HG03025 (cell line): ENCODE data around the gene CCDC68.
"Not testable (repeated sequence)": the region's sequence is repeated elsewhere in the genome, so short reads cannot be mapped to it uniquely, and the experiment has no call there.

ENCODE experiments used
- ATAC-seq: cut with Tn5 transposase; IDR thresholded peaks from one replicate; pipeline ENCODE4 v1.9.1; 2021; ENCODE audit warnings: mild to moderate bottlenecking, moderate library complexity; ENCODE audit not compliant: unreplicated experiment, low FRiP score

The CCDC68 gene, protein sequence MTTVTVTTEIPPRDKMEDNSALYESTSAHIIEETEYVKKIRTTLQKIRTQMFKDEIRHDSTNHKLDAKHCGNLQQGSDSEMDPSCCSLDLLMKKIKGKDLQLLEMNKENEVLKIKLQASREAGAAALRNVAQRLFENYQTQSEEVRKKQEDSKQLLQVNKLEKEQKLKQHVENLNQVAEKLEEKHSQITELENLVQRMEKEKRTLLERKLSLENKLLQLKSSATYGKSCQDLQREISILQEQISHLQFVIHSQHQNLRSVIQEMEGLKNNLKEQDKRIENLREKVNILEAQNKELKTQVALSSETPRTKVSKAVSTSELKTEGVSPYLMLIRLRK

GRCh38 chr18:54958704-54959625, at the start of gene CCDC68:
Gene CCDC68 (minus strand): TSS chr18:54959461. CDS start chr18:54942791, 16,670 bp downstream.
- no peak for ATAC-seq

GRCh38 chr18:55007602-55008001, 48.3 kb upstream of the CCDC68 start:
- no peak for ATAC-seq

DNA sequence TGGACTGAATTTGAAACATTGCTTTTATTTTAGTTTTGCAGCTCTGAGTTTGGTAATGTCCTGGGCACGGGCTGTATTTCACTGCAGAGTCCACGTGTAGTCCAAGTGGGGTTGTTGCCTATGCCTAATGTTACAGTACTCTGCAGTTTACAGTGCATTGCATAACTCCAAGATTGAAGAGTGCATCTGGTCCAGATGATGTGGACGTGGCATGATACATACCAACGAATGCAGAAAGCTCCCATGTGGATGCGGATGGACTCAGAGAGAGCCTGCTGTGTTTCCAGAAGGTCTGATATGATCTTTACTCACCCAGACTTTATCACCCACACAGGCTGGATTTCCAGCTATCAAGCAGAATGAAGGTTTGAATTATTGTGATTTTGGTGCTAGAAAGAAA, 44.4 kb upstream of the CCDC68 start:
- ATAC-seq: no peak

DNA sequence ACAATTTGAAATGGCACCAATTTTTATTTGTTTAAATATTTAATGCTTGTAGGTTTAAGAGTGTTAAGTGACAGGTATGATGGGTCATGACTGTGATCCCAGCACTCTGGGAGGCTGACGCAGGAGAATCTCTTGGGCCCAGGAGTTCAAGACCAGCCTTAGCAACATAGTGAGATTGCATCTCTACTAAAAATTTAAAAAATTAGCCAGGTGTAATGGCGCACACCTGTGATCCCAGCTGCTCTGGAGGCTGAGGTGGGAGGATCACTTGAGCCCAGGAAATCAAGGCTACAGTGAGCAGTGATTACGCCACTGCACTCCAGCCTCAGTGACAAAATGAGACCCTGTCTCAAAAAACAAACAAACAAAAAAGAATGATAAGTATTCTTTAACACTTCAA, 43.0 kb upstream of the CCDC68 start:
- ATAC-seq: no peak

- no peak for ATAC-seq
Observed at GRCh38 chr18:55001394-55002024, 42.2 kb upstream of the CCDC68 start.

- ATAC-seq: no peak
Observed at GRCh38 chr18:55000529-55000928, 41.3 kb upstream of the CCDC68 start.

DNA sequence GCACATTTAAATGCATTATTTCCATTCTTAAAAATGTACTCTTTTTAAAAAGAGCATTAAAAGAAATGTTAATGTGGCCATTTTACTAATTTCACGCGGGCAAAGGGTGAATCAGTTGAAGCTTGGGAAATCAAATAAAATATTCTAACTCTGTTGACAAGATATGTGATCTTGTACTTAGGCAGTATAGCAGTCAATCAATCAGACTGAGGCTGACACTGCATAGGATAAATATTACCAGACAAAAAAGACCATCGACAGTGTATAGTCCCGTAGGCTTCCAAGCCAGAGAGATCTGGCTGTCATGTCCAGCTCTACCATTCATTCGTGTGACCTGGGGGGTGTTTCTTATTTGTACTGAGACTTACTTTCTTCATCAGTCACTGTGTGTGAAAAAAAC, 39.8 kb upstream of the CCDC68 start:
- ATAC-seq: no peak

GRCh38 chr18:54995421-54996143, 36.3 kb upstream of the CCDC68 start:
- no peak for ATAC-seq

DNA sequence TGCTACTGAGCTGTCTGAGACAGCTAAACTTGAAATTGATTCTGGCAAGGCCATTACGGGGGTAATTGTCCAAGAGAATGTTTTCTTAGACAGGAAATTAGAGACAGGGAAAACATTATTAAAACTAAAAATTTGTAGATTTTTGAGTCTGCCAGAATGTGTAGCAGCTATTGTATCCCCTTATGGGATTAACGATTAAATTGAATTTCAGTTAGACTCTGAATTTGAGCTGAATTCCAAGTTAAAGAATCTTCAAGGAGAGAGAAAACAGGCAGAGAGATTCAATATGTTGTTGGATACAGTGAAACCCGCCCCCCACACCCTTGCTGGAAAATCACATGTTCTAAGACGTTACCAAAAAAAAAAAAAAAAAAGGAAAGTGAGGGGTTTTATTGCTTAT, 32.7 kb upstream of the CCDC68 start:
- ATAC-seq: no peak

DNA sequence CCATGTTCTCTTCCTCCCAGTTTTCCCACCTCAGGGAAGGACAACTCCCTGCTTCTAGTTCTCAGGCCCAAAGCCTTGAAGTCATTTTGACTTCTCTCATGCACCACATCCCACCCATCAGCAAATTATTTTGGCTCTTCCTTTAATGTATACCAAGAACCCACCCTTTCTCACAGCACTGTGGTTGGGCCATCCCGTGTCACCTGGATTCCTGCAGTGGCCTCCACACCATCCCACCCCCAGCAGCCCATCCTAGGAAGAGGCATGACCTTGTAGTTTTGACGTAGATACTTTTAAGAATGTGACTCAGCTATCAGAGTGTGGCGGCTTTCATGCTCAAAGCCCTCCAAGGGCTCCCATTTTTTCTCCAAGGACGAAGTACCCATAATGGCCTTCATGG, 25.6 kb upstream of the CCDC68 start:
- ATAC-seq: no peak

DNA sequence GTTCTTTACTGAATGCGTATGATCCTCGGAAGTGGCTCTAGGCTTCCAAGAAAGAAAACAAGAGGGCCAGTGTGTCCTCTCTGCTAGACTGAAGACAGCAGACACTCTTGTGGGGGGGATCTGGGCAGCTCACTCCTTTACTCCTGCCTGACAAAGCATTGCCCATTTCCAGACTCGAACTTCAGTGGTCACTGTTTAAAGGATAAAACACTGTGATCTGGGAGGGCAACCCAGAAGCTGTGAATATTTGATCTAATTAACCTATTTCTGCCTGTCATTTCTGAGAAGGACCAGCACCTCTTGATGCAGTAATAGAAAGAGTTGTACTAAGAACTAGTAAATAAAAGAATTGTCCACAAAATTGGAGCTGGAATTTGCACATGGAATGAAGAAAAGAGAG, 24.5 kb upstream of the CCDC68 start:
- ATAC-seq: no peak

DNA sequence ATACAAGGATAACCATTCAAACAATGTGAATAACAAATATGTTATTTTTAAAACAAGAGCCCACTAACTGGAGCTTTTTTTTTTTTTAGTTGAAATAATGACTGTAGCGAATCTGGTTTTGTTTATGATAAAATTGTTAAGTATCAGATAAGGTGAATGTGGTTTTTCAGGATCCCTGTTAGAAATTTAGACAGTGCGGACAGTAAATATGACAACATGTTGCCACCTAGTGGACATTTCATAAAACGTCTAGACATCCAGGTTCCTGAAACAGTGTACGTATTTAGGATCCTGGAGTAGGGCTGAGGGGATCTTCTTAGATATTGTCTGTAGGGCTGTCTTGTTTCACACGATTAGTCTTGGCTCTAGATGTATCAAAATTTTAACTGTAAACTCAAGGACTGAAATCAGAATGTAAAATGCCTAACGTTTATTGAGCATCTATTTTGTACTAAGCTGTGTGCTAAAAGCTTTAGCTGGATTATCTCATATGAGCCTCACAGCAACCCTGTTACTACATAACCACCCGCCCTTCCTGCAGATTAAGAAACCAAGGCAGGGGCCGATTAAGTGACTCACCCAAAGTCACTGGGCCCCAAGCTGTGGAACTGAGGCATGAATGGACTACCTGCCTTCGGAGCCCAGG, 23.9 kb upstream of the CCDC68 start:
- ATAC-seq: peak; percentile 53

DNA sequence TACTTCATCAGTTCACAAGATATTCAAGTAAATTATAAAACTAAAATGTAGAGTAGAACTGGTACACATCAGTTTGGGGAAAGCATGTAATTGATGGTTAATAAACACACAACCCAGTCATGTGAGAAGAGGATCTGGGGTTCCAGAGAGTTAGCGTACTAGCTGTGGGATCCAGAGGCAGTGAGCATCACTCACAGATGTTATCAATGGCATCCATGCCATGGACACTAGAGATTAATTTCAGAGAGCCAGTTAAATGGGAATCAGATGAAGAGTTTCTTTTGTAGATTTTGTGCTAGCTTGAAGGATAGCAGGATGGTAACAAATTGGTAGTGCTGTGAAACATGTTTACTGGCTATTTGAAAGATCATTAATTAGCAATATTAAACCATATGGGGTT, 21.8 kb upstream of the CCDC68 start:
- no peak for ATAC-seq

GRCh38 chr18:54975598-54975997, 16.3 kb upstream of the CCDC68 start:
- ATAC-seq: no peak

- ATAC-seq: no peak
Observed at GRCh38 chr18:54973046-54973445, 13.8 kb upstream of the CCDC68 start.

DNA sequence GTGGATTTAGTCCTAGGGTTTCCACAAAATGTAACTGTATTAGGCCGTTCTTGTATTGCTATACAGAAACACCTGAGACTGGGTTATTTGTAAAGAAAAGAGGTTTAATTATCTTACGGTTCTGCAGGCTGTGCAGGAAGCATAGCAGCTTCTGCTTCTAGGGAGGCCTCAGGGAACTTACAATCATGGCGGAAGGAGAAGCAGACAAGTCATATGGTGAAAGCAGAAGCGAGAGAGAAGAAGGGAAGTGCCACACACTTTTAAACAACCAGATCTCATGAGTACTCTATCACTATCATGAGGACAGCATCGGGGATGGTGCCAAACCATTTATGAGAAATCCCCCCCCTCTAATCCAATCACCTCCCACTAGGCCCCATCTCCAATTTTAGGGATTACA, 9.5 kb upstream of the CCDC68 start:
- no peak for ATAC-seq

DNA sequence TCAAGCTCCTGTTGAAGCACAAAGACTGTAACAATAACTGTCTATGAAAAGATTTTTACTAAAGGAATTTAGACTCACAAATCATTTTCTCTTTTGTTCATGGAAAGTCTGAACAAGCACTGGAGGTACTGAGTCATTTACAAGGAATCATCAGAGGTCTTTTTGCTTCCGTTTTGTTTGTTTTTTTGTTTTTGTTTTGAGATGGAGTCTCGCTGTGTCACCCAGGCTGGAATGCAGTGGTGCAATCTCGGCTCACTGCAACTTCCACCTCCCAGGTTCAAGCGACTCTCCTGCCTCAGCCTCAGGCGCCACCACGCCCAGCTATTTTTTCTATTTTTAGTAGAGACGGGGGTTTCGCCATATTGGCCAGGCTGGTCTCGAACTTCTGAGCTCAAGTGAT, 9.0 kb upstream of the CCDC68 start:
- ATAC-seq: not testable (repeated sequence)

GRCh38 chr18:54967786-54968185, 8.5 kb upstream of the CCDC68 start:
- no peak for ATAC-seq

DNA sequence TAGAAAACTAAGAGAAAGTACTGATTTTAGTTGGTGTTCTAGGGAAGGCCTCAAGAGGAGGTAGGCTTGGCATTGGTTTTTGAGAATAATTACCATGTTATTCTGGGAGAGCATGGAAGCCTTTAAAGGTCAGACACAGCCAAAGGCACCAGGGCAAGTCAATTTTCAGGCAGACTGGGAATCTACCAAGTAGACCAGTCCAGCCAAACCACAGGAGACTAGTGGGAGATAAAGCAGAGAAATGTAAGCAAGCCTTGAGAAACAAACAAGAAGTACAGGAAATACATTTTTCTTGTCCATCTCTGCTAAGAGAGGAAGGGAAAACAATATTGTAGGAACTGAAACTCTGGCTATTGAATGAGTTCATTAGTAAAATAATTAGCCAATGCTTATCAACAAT, 5.5 kb upstream of the CCDC68 start:
- ATAC-seq: no peak
